GM19324 (cell line): ENCODE data around the gene MTCH2.
"Not testable (repeated sequence)": the region's sequence is repeated elsewhere in the genome, so short reads cannot be mapped to it uniquely, and the experiment has no call there.

ENCODE experiments used
- ATAC-seq: cut with Tn5 transposase; IDR thresholded peaks from one replicate; pipeline ENCODE4 v1.9.1; 2021; ENCODE audit warnings: mild to moderate bottlenecking, moderate library complexity; ENCODE audit not compliant: unreplicated experiment, low FRiP score

MTCH2 gene

DNA sequence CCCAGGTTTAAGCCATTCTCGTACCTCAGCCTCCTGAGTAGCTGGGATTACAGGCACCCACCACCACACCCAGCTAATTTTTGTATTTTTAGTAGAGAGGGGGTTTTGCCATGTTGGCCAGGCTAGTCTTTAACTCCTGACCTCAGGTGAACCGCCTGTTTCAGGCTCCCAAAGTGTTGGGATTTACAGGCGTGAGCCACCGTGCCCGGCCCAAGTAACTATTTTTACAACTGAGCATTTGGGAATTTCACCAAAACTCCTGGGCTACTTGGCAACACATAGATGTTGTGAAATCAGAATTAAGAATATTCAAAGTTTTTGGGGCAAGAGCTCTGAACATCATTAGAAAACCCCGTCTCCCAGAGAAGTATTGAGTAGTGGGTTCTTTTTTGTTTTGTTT, 1.9 kb downstream of the MTCH2 start:
- ATAC-seq = not testable (repeated sequence)

- not testable (repeated sequence) for ATAC-seq
Observed at GRCh38 chr11:47636331-47636730, 6.0 kb downstream of the MTCH2 start.

DNA sequence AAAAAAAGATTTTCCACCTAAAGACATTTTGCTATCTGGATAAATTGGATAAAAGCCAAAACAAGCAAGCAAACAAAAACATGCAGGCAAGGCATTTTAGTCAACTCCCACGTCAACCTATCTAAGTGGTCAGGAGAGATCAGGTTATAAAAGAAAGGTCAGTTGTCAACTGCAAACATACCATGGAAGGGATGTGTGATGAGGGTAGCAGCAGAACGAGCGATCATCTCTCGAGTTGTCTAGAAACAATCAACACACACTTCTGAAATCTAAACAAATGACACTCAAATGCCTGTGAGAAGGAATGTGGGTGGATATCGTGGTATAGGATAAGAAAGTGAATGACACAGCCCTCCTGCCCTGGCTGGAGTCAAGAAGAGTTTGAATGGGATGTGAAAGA, 10.9 kb downstream of the MTCH2 start:
- ATAC-seq = no peak

GRCh38 chr11:47628026-47628425, 14.3 kb downstream of the MTCH2 start:
- no peak for ATAC-seq

DNA sequence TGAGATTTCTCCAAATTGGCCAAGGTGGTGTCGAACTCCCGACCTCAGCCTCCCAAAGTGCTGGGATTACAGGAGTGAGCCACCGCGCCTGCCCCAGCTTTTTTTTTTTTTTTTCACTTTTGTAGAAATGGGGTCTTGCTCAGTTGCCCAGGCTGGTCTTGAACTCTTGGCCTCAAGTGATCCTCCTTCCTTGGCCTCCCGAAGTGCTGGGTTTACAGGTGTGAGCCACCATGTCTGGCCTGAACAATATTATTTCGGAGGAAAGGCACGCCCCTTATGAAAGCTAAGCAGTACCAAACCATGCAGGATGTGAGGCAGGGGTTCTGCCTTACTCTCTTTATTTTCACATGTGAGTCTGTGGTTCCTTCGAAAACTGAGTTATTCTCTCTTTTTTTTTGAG, 16.1 kb downstream of the MTCH2 start:
- ATAC-seq = no peak

DNA sequence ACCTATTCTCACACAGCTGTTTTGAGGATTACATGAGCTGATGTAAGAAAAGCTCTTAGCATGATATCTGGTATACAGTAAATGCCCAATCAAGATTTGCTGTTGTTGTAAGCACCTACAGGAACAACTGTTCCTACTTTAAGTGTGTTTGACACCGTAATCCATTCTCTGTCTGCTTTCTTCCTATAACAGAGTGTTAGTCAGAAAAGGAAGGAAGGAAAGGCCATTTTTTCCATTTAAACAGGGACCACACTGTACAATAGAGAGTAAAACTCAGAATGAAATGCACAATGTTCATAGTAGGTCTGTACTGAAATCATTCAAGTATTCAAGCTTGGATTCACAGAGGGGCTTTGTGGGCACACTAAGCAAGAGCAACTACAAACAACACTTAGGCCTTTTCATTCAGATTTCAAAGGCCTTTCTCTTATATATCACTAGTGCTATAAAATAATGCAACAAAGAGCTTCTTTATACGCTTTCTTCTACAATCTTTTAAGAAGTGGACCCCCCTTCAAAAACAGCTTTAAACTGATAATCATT, 21.5 kb downstream of the MTCH2 start:
- ATAC-seq = no peak

- ATAC-seq = no peak
Observed at GRCh38 chr11:47617417-47617809, 24.9 kb downstream of the MTCH2 start.

GRCh38 chr11:47616726-47617416, 25.5 kb downstream of the MTCH2 start:
- no peak for ATAC-seq

GRCh38 chr11:47615249-47615648, 27.1 kb downstream of the MTCH2 start:
- ATAC-seq = no peak

GRCh38 chr11:47611348-47611794, 31.0 kb downstream of the MTCH2 start:
- peak; percentile 72 for ATAC-seq

DNA sequence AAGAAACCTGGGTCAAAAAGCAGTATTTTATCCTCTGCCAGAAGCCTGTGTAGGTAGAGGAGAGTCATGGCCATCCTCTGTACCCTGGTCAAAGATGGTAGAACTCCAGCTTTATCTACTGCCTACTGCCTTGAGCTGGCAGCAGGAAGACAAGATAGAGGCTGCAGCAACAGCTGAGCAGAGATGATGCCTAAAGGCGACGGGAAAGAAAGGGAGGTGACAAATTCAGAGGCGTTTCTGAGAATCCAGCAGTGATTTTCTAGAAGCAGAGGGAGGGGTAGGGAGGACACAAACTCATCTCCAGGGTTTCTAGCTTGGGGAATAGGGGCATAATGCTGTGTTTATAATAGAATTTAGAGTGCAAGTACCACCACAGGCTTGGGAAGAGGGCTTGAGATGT, 32.7 kb downstream of the MTCH2 start:
- ATAC-seq = no peak

DNA sequence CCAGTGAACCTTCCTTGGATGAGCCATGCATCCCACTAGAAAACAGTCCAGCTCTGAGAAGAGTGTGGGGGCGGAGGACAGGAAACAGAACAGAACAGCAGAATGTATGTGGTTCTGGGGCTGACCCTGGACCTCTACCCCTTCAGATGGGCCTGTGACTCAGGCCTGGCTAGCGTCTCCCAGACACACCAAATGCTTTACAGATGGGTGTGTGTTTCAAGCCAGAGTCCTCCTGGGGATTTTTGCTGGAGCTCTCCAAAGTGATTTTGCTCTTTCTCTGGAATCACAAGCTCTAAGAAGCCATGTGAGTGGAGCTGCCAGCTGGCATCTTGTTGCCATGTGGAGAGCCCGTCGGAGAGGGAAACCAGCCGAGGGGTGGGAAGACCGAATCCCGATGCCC, 35.0 kb downstream of the MTCH2 start:
- ATAC-seq = no peak

GRCh38 chr11:47606731-47607130, 35.6 kb downstream of the MTCH2 start:
- ATAC-seq = no peak

DNA sequence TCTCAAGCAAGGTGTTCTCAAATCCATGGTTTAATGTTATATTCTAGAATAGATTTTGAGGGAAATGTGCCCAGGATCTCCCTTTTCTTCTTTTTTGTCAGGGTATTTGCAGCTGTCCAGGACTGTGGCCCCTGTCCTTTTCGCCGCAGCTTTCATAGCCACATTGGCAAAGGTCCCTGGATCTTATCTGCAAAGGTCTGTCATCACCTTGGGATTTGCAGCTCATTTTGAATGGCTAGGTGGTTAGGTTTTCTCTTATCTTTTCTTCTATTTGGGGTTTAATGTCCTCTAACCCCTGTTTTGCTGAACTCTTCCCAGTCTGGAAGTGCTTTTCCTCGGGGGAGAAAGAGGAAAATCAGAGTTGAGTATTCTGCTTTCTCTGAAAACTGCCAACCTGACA, 36.4 kb downstream of the MTCH2 start:
- no peak for ATAC-seq

DNA sequence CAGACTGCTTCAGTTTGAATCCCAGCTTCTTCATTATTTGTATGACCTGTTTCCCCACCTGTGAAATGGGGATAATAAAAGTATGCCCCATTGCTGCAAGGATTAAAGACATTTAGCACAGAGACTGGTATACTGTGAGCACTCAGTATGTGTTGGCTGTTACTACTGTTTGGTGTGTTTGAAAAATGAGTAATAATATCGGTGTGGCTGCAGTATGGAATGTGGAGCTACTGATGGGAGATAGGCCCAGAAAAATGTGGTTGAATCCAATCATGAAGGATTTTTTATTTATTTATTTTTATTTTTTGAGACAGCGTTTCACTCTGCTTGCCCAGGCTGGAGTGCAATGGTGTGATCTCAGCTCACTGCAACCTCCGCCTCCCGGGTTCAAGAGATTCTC, 39.1 kb downstream of the MTCH2 start:
- ATAC-seq = no peak

GRCh38 chr11:47599902-47600301, 42.5 kb downstream of the MTCH2 start:
- ATAC-seq = no peak

DNA sequence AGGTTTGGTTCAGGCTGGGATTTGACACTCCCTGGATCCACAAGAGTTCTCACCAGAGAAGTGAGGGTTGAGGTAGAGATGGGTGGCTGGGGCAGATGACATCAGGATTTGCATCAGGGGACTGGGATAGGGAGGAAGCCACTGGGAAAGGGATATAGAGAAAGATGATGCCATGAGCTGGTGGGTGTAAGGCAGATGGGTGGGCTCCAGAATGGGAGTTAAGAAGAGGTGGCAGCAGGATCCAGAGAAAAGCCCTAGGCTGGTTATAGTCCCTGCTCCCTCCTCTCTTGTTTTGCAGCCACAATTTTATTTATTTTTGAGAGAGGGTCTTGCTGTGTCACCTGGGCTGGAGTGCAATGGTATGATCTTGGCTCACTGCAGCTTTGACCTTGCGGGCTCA, 46.4 kb downstream of the MTCH2 start:
- no peak for ATAC-seq

- ATAC-seq = no peak
Observed at GRCh38 chr11:47595029-47595428, 47.3 kb downstream of the MTCH2 start.

- no peak for ATAC-seq
Observed at GRCh38 chr11:47593934-47594855, 48.2 kb downstream of the MTCH2 start, which contains the start of gene C1QTNF4. Gene C1QTNF4, minus strand, starts transcription at chr11:47594411. Its CDS starts 3,601 bp downstream, at chr11:47590810.

DNA sequence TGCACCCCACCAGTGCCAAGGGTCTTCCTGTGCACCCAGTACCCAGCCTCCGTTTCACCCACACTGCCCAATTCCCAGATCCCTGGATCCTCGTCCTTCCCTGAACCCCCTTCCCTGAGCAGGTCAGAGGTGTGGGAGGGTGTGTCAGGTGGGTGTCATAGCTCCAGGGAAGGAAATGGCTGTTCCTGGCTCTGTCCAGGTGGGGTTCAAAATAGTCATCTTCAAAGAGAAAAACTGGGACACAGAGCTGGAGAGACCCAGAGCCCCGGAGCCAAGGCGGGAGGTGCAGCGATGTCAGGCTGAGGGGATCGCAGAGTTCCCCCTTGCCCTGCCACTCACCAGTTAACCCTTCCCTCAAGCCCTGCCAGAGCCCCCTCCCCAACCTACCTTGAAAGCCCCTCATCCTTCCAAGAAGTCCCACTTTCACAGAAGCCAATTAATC, 48.8 kb downstream of the MTCH2 start:
- ATAC-seq = no peak

GRCh38 chr11:47592970-47593369, 49.4 kb downstream of the MTCH2 start:
- no peak for ATAC-seq
